ENCODE data around the gene SRMS.

GRCh38 chr20:63497138-63497945, 50.2 kb downstream of the SRMS start:
- TF ChIP-seq POLR2A (IDR thresholded peaks at IDR 0.05) = no peak
- no peak for TF ChIP-seq CTCF (IDR thresholded peaks at IDR 0.05)
